Glutamatergic neuron (in vitro differentiated cells): ENCODE data around the gene EPHA3. TPM values are rescaled to one million over a fixed set of nuclear protein-coding genes. Genes with fewer than 3 reads are reported as not detected.

ENCODE experiments used
- DNase-seq: peaks from one replicate; pipeline ENCODE4 v3.0.0; 2022
- H3K27ac Mint-ChIP-seq: one replicate; pipeline ENCODE4 v1.8.0; 2020; ENCODE audit warnings: mild to moderate bottlenecking, mixed read lengths, inconsistent platforms; ENCODE audit not compliant: unreplicated experiment
- H3K27me3 Mint-ChIP-seq: one replicate; pipeline ENCODE4 v1.8.0; 2020; ENCODE audit warnings: mild to moderate bottlenecking, moderate library complexity, mixed read lengths, inconsistent platforms; ENCODE audit not compliant: unreplicated experiment
- H3K36me3 Mint-ChIP-seq: one replicate; pipeline ENCODE4 v1.8.0; 2020; ENCODE audit warnings: mild to moderate bottlenecking, mixed read lengths, inconsistent platforms; ENCODE audit not compliant: unreplicated experiment
- H3K4me1 Mint-ChIP-seq: one replicate; pipeline ENCODE4 v1.8.0; 2020; ENCODE audit warnings: mild to moderate bottlenecking, low read depth, mixed read lengths, inconsistent platforms; ENCODE audit not compliant: unreplicated experiment
- H3K4me3 Mint-ChIP-seq: one replicate; pipeline ENCODE4 v1.8.0; 2020; ENCODE audit warnings: mild to moderate bottlenecking, mixed read lengths, inconsistent platforms; ENCODE audit not compliant: unreplicated experiment
- H3K9me3 Mint-ChIP-seq: one replicate; pipeline ENCODE4 v1.8.0; 2020; ENCODE audit warnings: mild to moderate bottlenecking, moderate library complexity, mixed read lengths, inconsistent platforms; ENCODE audit not compliant: unreplicated experiment
- CTCF ChIP-seq: fragments of 200-600 bp; sonication (generic); IDR thresholded peaks from one replicate; pipeline ENCODE4 v1.5.0; 2021; ENCODE audit not compliant: partially characterized antibody, unreplicated experiment
- total RNA-seq: library from RNA; stranded (reverse); fragmentation: NEBNext Ultra II Directional; extraction: Animal tissue kit (Norgen Biotek cat#: 25700); gene quantifications from one replicate; pipeline ENCODE4 v1.2.1, GENCODE V29; 2021; ENCODE audit not compliant: unreplicated experiment

Gene EPHA3
- total RNA-seq, 1 donor from 2014 or later: 9.9 TPM

GRCh38 chr3:89217148-89217685 is 109.8 kb downstream of the EPHA3 start:
- Mint-ChIP-seq H3K4me1 (peaks cover 11% of the 10 kb centered on the region), H3K4me3 (no peak overlapping the region), H3K27ac (no peak overlapping the region), H3K27me3 (no peaks in the 10 kb centered on the region), H3K9me3 (no peaks in the 10 kb centered on the region), H3K36me3 (peaks cover 5% of the 10 kb centered on the region)
- DNase-seq: no peak
- TF ChIP-seq CTCF: no peak

- H3K36me3 Mint-ChIP-seq: peaks cover 5% of the 10 kb centered on the region
- peaks cover 10% of the 10 kb centered on the region for H3K4me1 Mint-ChIP-seq
- H3K4me3 Mint-ChIP-seq: no peak overlapping the region
- DNase-seq: no peak
- no peak for TF ChIP-seq CTCF
- no peaks in the 10 kb centered on the region for H3K9me3 Mint-ChIP-seq
- H3K27me3 Mint-ChIP-seq: no peaks in the 10 kb centered on the region
- no peak overlapping the region for H3K27ac Mint-ChIP-seq
Observed at GRCh38 chr3:89221924-89222323, 114.5 kb downstream of the EPHA3 start.

- no peak for DNase-seq
- H3K4me3 Mint-ChIP-seq: no peak overlapping the region
- H3K27ac Mint-ChIP-seq: no peak overlapping the region
- no peak for TF ChIP-seq CTCF
- peaks cover 6% of the 10 kb centered on the region for H3K4me1 Mint-ChIP-seq
- H3K36me3 Mint-ChIP-seq: peaks cover 5% of the 10 kb centered on the region
- no peaks in the 10 kb centered on the region for H3K9me3 Mint-ChIP-seq
- H3K27me3 Mint-ChIP-seq: no peaks in the 10 kb centered on the region
Observed at GRCh38 chr3:89223188-89223587, 115.8 kb downstream of the EPHA3 start.

- H3K4me1 Mint-ChIP-seq: peaks cover 4% of the 10 kb centered on the region
- no peak for TF ChIP-seq CTCF
- H3K27me3 Mint-ChIP-seq: no peaks in the 10 kb centered on the region
- H3K4me3 Mint-ChIP-seq: no peak overlapping the region
- no peak overlapping the region for H3K27ac Mint-ChIP-seq
- no peaks in the 10 kb centered on the region for H3K36me3 Mint-ChIP-seq
- no peak for DNase-seq
- H3K9me3 Mint-ChIP-seq: no peaks in the 10 kb centered on the region
Observed at GRCh38 chr3:89227218-89227617, 119.8 kb downstream of the EPHA3 start.

GRCh38 chr3:89227634-89228033 is 120.2 kb downstream of the EPHA3 start:
- peaks cover 4% of the 10 kb centered on the region for H3K4me1 Mint-ChIP-seq
- no peaks in the 10 kb centered on the region for H3K27me3 Mint-ChIP-seq
- H3K36me3 Mint-ChIP-seq: no peaks in the 10 kb centered on the region
- DNase-seq: no peak
- no peak for TF ChIP-seq CTCF
- no peaks in the 10 kb centered on the region for H3K9me3 Mint-ChIP-seq
- H3K4me3 Mint-ChIP-seq: no peak overlapping the region
- no peak overlapping the region for H3K27ac Mint-ChIP-seq
